Measurements from ENCODE around the gene TENM3.

The TENM3 gene

GRCh38 chr4:182678590-182678989 lies 435.4 kb downstream of the TENM3 start:
- Histone ChIP-seq H2AFZ (ENCODE audit: low read depth, low read length) (no peak overlapping the region), H3K27me3 (ENCODE audit: insufficient read depth, low read length, poor library complexity) (no peaks in the 10 kb centered on the region), H3K27ac (ENCODE audit: low read length) (no peak overlapping the region), H3K9me3 (ENCODE audit: insufficient read depth, low read length, severe bottlenecking) (no peaks in the 10 kb centered on the region), H3K79me2 (ENCODE audit: insufficient read depth, low read length) (no peaks in the 10 kb centered on the region), H3K4me1 (ENCODE audit: insufficient read depth, low read length) (no peaks in the 10 kb centered on the region), H4K20me1 (ENCODE audit: insufficient read depth, low read length) (no peaks in the 10 kb centered on the region), H3K4me3 (ENCODE audit: low read depth in 1 of 2, low read length in 2 of 2) (no peak overlapping the region), H3K4me2 (ENCODE audit: insufficient read depth, low read length) (no peak overlapping the region), H3K36me3 (ENCODE audit: insufficient read depth, low read length) (no peaks in the 10 kb centered on the region), H3K9ac (ENCODE audit: low read depth, low read length) (no peak overlapping the region)
- DNase-seq: no peak
- no peak for ATAC-seq (ENCODE audit: insufficient read depth, low read depth)
- TF ChIP-seq EZH2 (IDR thresholded peaks at IDR 0.05; ENCODE audit: borderline replicate concordance, low read depth, low read length, severe bottlenecking): no peak
- no peak for TF ChIP-seq CTCF (IDR thresholded peaks at IDR 0.05; ENCODE audit: borderline replicate concordance, extremely low read depth, low read length, poor library complexity, severe bottlenecking)

GRCh38 chr4:182679533-182679932 lies 436.3 kb downstream of the TENM3 start:
- Histone ChIP-seq H3K79me2 (ENCODE audit: insufficient read depth, low read length) (no peaks in the 10 kb centered on the region), H3K4me2 (ENCODE audit: insufficient read depth, low read length) (no peak overlapping the region), H3K36me3 (ENCODE audit: insufficient read depth, low read length) (no peaks in the 10 kb centered on the region), H3K4me1 (ENCODE audit: insufficient read depth, low read length) (no peaks in the 10 kb centered on the region), H3K9ac (ENCODE audit: low read depth, low read length) (no peak overlapping the region), H4K20me1 (ENCODE audit: insufficient read depth, low read length) (no peaks in the 10 kb centered on the region), H2AFZ (ENCODE audit: low read depth, low read length) (no peak overlapping the region), H3K9me3 (ENCODE audit: insufficient read depth, low read length, severe bottlenecking) (no peaks in the 10 kb centered on the region), H3K4me3 (ENCODE audit: low read depth in 1 of 2, low read length in 2 of 2) (no peak overlapping the region), H3K27ac (ENCODE audit: low read length) (no peak overlapping the region), H3K27me3 (ENCODE audit: insufficient read depth, low read length, poor library complexity) (no peaks in the 10 kb centered on the region)
- no peak for ATAC-seq (ENCODE audit: insufficient read depth, low read depth)
- no peak for DNase-seq
- no peak for TF ChIP-seq CTCF (IDR thresholded peaks at IDR 0.05; ENCODE audit: borderline replicate concordance, extremely low read depth, low read length, poor library complexity, severe bottlenecking)
- TF ChIP-seq EZH2 (IDR thresholded peaks at IDR 0.05; ENCODE audit: borderline replicate concordance, low read depth, low read length, severe bottlenecking): no peak

- Histone ChIP-seq H3K4me1 (ENCODE audit: insufficient read depth, low read length) (no peaks in the 10 kb centered on the region), H3K9me3 (ENCODE audit: insufficient read depth, low read length, severe bottlenecking) (no peaks in the 10 kb centered on the region), H3K4me3 (ENCODE audit: low read depth in 1 of 2, low read length in 2 of 2) (no peak overlapping the region), H2AFZ (ENCODE audit: low read depth, low read length) (no peak overlapping the region), H3K4me2 (ENCODE audit: insufficient read depth, low read length) (no peak overlapping the region), H3K27ac (ENCODE audit: low read length) (no peak overlapping the region), H3K36me3 (ENCODE audit: insufficient read depth, low read length) (no peaks in the 10 kb centered on the region), H3K79me2 (ENCODE audit: insufficient read depth, low read length) (no peaks in the 10 kb centered on the region), H3K27me3 (ENCODE audit: insufficient read depth, low read length, poor library complexity) (no peaks in the 10 kb centered on the region), H3K9ac (ENCODE audit: low read depth, low read length) (no peak overlapping the region), H4K20me1 (ENCODE audit: insufficient read depth, low read length) (no peaks in the 10 kb centered on the region)
- ATAC-seq (ENCODE audit: insufficient read depth, low read depth): no peak
- TF ChIP-seq CTCF (IDR thresholded peaks at IDR 0.05; ENCODE audit: borderline replicate concordance, extremely low read depth, low read length, poor library complexity, severe bottlenecking) (no peak), EZH2 (IDR thresholded peaks at IDR 0.05; ENCODE audit: borderline replicate concordance, low read depth, low read length, severe bottlenecking) (no peak)
- no peak for DNase-seq
These were observed 437.0 kb downstream of the TENM3 start for GRCh38 chr4:182680234-182680653.

- Histone ChIP-seq H3K36me3 (ENCODE audit: insufficient read depth, low read length) (no peaks in the 10 kb centered on the region), H3K79me2 (ENCODE audit: insufficient read depth, low read length) (no peaks in the 10 kb centered on the region), H3K9me3 (ENCODE audit: insufficient read depth, low read length, severe bottlenecking) (no peaks in the 10 kb centered on the region), H3K4me1 (ENCODE audit: insufficient read depth, low read length) (no peaks in the 10 kb centered on the region), H3K4me3 (ENCODE audit: low read depth in 1 of 2, low read length in 2 of 2) (no peak overlapping the region), H3K9ac (ENCODE audit: low read depth, low read length) (no peak overlapping the region), H4K20me1 (ENCODE audit: insufficient read depth, low read length) (no peaks in the 10 kb centered on the region), H3K4me2 (ENCODE audit: insufficient read depth, low read length) (no peak overlapping the region), H2AFZ (ENCODE audit: low read depth, low read length) (no peak overlapping the region), H3K27ac (ENCODE audit: low read length) (no peak overlapping the region), H3K27me3 (ENCODE audit: insufficient read depth, low read length, poor library complexity) (no peaks in the 10 kb centered on the region)
- DNase-seq: no peak
- ATAC-seq (ENCODE audit: insufficient read depth, low read depth): no peak
- no peak for TF ChIP-seq CTCF (IDR thresholded peaks at IDR 0.05; ENCODE audit: borderline replicate concordance, extremely low read depth, low read length, poor library complexity, severe bottlenecking)
- TF ChIP-seq EZH2 (IDR thresholded peaks at IDR 0.05; ENCODE audit: borderline replicate concordance, low read depth, low read length, severe bottlenecking): no peak
These were observed 440.5 kb downstream of the TENM3 start for GRCh38 chr4:182683661-182684060.
